Vagina (tissue), 2 donors: ENCODE data around the gene UGGT1. TPM values are rescaled to one million over a fixed set of nuclear protein-coding genes. Genes with fewer than 3 reads are reported as not detected.

Experiments used
- DNase-seq, 2 donors: peaks; one replicate each; pipeline ENCODE4 v3.0.0-alpha.2; 2017; ENCODE audit errors: extremely low spot score in 2 of 2
- H3K27ac ChIP-seq: fragments of 200-600 bp; sonication (generic); one replicate; pipeline ENCODE4 v1.5.1; 2019
- H3K27me3 ChIP-seq: fragments of 200-600 bp; sonication (generic); one replicate; pipeline ENCODE4 v1.5.1; 2019
- H3K36me3 ChIP-seq, 2 donors: fragments of 200-600 bp; sonication (generic); one replicate each; pipeline ENCODE4 v1.5.1; 2017 to 2019
- H3K4me1 ChIP-seq: fragments of 200-600 bp; sonication (generic); one replicate; pipeline ENCODE4 v1.5.1; 2019
- H3K4me3 ChIP-seq, 2 donors: fragments of 200-600 bp; sonication (generic); 1 replicate in 1 of 2; 2 replicates in 1 of 2; pipeline ENCODE4 v1.5.1; 2016 to 2019
- H3K9me3 ChIP-seq: fragments of 200-600 bp; sonication (generic); one replicate; pipeline ENCODE4 v1.5.1; 2019
- CTCF ChIP-seq, 3 experiments: fragments of 450-650 bp in 2 of 3; fragments of 200-600 bp in 1 of 3; sonication (generic) in 1 of 3; IDR thresholded peaks; one replicate each; pipeline ENCODE4 v1.5.1; 2017 to 2019; ENCODE audit warnings: antibody characterized with exemption in 3 of 3, mild to moderate bottlenecking in 2 of 3, moderate library complexity in 2 of 3
- POLR2A ChIP-seq, 2 donors: fragments of 450-650 bp; IDR thresholded peaks; one replicate each; pipeline ENCODE4 v1.6.1; 2017; ENCODE audit warnings: antibody characterized with exemption in 2 of 2, mild to moderate bottlenecking in 2 of 2, moderate library complexity in 2 of 2
- POLR2AphosphoS5 ChIP-seq, 2 donors: sonication (generic); formaldehyde crosslinking; IDR thresholded peaks; one replicate each; pipeline ENCODE4 v1.9.0; 2017; ENCODE audit warnings: antibody characterized with exemption in 2 of 2, mild to moderate bottlenecking in 2 of 2, low read depth in 1 of 2; ENCODE audit not compliant: insufficient read depth in 1 of 2
- intact Hi-C: fragments of 100-400 bp; cut with DNase I; formaldehyde crosslinking; loops from one replicate; pipeline ENCODE4 v1.15.1; 2023
- total RNA-seq: library from RNA; depleted of rRNA; stranded (reverse); fragments of >200 nt; gene quantifications from one replicate; pipeline ENCODE4 v1.2.3, GENCODE V29; 2016

UGGT1 gene
- total RNA-seq, 1 donor from 2014 or later = 40.5 TPM

- no peaks in the 10 kb centered on the region for H3K27me3 ChIP-seq
- H3K9me3 ChIP-seq = no peaks in the 10 kb centered on the region
- intact Hi-C loops = no loop called here
- no peaks in the 10 kb centered on the region for H3K4me1 ChIP-seq
- no peak overlapping the region for H3K4me3 ChIP-seq
- H3K27ac ChIP-seq = no peak overlapping the region
- TF ChIP-seq CTCF (IDR thresholded peaks at IDR 0.05) = no peak
- TF ChIP-seq POLR2A (IDR thresholded peaks at IDR 0.05) = no peak
- no peaks in the 10 kb centered on the region for H3K36me3 ChIP-seq
- DNase-seq = no peak
Measured at GRCh38 chr2:128073278-128073677, 17.7 kb upstream of the UGGT1 start.

- Histone ChIP-seq H3K27ac (no peak overlapping the region), H3K4me3 (no peak overlapping the region), H3K4me1 (no peaks in the 10 kb centered on the region), H3K9me3 (no peaks in the 10 kb centered on the region), H3K36me3 (no peaks in the 10 kb centered on the region), H3K27me3 (no peaks in the 10 kb centered on the region)
- intact Hi-C loops = no loop called here
- DNase-seq = no peak
- TF ChIP-seq POLR2A (IDR thresholded peaks at IDR 0.05) (no peak), POLR2AphosphoS5 (IDR thresholded peaks at IDR 0.05; ENCODE audit: insufficient read depth in 1 of 2, low read depth in 1 of 2) (no peak), CTCF (IDR thresholded peaks at IDR 0.05) (no peak)
Measured at GRCh38 chr2:128076461-128077106, 14.4 kb upstream of the UGGT1 start.

- Histone ChIP-seq H3K4me3 (no peak overlapping the region), H3K27ac (no peak overlapping the region), H3K9me3 (no peaks in the 10 kb centered on the region), H3K4me1 (no peaks in the 10 kb centered on the region), H3K27me3 (no peaks in the 10 kb centered on the region), H3K36me3 (no peaks in the 10 kb centered on the region)
- DNase-seq = no peak
- TF ChIP-seq POLR2A (IDR thresholded peaks at IDR 0.05) = no peak
- TF ChIP-seq POLR2AphosphoS5 (IDR thresholded peaks at IDR 0.05; ENCODE audit: insufficient read depth in 1 of 2, low read depth in 1 of 2) = no peak
- no peak for TF ChIP-seq CTCF (IDR thresholded peaks at IDR 0.05)
- intact Hi-C loops = no loop called here
Measured at GRCh38 chr2:128084757-128085156, 6.2 kb upstream of the UGGT1 start.

GRCh38 chr2:128086244-128086643, 4.8 kb upstream of the UGGT1 start:
- H3K9me3 ChIP-seq = no peaks in the 10 kb centered on the region
- no peaks in the 10 kb centered on the region for H3K27me3 ChIP-seq
- intact Hi-C loops = no loop called here
- H3K36me3 ChIP-seq = no peaks in the 10 kb centered on the region
- no peak overlapping the region for H3K27ac ChIP-seq
- no peak for DNase-seq
- no peak overlapping the region for H3K4me3 ChIP-seq
- H3K4me1 ChIP-seq = peaks cover 6% of the 10 kb centered on the region
- TF ChIP-seq CTCF (IDR thresholded peaks at IDR 0.05) = no peak
- TF ChIP-seq POLR2A (IDR thresholded peaks at IDR 0.05) = no peak
- no peak for TF ChIP-seq POLR2AphosphoS5 (IDR thresholded peaks at IDR 0.05; ENCODE audit: insufficient read depth in 1 of 2, low read depth in 1 of 2)

GRCh38 chr2:128090575-128090944, 440 bp upstream of the UGGT1 start:
- intact Hi-C loops = loop anchor here (5.0 kb wide), 1 partner anchor 63 kb away; the partner anchor contains the start of gene SAP130
- Histone ChIP-seq H3K4me1 (peaks cover 31% of the 10 kb centered on the region), H3K27ac (peak overlapping the region; percentile 66), H3K9me3 (no peaks in the 10 kb centered on the region), H3K27me3 (no peaks in the 10 kb centered on the region), H3K4me3 (peak overlapping the region; percentile 94 to 95), H3K36me3 (no peaks in the 10 kb centered on the region)
- DNase-seq = no peak
- TF ChIP-seq POLR2AphosphoS5 (IDR thresholded peaks at IDR 0.05; ENCODE audit: insufficient read depth in 1 of 2, low read depth in 1 of 2) = no peak
- TF ChIP-seq CTCF (IDR thresholded peaks at IDR 0.05) = no peak
- TF ChIP-seq POLR2A (IDR thresholded peaks at IDR 0.05) = no peak
